Measurements from ENCODE around the gene KLHL2.
"Not testable (repeated sequence)": the region's sequence is repeated elsewhere in the genome, so short reads cannot be mapped to it uniquely, and the experiment has no call there.

The KLHL2 gene

DNA sequence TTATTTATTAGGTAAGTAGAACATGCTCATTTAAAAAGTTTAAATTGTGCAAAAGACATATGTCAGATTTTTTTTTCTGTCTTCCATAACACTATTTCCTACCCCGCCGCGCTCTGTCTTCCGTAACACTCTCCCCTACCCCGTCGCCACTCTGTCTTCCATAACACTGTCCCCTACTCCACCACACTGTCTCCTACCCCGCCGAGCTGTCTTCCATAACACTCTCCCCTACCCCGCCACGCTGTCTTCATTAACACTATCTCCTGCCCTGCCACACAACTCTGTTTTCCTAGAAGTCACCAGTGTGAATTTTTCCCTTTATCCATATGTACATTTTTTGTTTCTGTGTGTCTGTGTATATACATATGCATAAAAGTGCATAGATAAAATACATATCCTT, 124.5 kb downstream of the KLHL2 start:
- DNase-seq: no peak

DNA sequence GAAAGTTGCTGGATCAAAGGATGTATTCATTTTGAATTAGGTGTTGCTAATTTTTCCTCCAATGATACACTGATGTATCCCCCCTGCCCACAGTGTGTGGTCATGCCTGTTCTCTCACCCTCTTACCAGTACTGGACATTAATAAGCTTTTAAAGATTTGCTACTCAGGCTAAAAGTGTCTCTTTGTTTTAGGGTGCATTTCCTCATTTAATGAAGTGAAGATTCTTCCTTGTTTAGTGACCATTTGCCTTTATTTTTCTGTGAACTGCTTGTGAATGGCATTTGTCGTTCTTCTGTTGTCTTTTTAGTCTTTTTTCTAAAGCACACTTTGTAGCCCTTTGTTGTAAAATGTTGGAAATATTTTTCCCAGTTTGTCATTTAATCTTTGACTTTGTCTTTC, 125.1 kb downstream of the KLHL2 start:
- DNase-seq: no peak

DNA sequence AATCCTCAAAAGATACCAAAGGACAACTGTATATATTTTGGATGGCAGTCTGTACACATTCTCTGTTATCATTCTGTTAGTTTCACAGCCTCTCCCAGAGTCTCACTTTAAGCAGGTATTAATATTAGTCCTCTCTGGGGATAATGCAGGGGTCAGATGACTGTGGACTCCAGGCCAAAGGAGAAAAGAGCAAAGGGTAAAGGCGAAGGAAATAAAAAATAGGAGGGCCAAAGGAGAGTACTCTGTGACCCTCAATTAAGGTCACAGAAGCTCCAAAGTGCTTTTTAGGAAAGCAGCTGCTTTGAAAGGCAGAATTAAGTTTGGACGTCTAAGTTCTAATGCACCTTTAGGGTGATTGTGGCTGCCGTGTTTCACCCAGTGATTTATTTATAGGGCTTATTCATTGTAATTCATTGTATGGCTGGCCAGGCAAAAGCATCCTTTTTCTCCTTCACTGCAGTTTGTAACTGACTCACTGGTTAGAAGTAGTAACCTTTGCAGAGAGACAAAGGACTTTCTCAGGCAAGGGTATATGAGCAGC, 127.9 kb downstream of the KLHL2 start:
- DNase-seq: no peak

DNA sequence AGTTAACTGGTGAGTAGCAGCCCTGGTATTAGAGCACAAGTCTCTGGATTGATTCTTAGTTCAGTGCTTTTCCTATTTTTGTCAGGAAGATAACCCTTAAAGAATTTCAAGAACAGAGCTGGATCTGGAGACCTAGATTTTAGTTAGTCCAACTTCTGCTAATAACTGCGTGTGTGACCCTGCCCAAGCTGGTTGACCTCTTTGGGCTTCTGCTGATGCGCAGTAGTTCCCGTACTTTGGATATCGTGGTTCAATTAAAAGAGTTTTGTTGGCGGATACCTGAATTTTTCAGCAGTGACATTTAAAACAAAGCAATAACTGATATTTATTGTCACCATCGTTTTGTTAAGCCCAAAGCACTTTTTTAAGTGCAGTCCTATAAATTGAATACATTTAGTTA, 129.4 kb downstream of the KLHL2 start:
- DNase-seq: no peak

DNA sequence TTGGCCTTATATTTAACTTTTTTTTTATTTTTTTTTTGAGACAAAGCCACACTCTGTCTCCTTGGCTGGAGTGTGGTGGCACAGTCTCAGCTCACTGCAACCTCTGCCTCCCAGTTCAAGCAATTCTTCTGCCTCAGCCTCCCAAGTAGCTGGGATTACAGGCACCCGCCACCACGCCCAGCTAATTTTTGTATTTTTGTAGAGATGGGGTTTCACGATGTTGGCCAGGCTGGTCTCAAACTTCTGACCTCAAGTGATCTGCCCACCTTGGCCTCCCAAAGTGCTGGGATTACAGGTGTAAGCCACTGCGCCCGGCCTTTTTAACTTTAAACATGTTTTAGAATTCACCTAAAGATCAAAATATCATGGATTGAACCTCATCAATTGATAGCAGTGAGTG, 135.0 kb downstream of the KLHL2 start:
- not testable (repeated sequence) for DNase-seq

DNA sequence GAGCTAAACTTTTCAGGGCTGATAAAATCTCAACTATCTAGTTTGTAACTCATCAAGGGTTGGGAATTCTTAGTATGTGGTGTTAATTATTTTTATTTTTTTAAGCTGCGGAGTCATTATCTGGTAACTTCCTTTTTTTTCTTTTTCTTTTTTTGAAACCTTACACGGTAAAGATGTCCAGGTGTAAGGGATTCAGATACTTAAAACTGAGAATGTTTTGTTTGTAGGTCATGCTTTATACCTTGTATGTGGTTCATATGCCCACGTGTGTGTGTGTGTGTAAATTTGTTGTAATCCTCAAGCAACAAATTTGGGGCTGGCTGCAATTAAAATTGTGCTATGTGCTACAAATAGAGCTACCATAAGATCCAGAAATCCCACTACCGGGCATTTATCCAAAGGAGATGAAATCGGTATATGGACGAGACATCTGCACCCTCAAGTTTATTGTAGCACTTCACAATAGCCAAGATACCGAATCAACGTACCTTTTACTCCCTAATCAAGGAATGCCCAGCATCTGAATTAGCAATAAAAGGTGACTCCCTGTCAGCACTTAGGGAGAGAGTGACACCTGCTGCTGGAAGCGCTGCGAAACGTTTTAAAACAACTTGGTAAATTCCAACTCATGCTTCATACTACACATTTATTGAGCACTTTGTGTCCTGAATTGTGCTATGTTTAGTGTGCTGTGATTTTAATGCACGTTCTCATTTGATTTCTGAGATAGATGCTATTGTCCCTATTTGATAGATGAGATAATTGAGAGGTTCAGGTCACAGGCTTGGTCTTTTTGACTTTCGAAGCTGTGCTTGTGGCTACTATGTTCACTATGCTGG, 136.2 kb downstream of the KLHL2 start:
- DNase-seq: no peak

DNA sequence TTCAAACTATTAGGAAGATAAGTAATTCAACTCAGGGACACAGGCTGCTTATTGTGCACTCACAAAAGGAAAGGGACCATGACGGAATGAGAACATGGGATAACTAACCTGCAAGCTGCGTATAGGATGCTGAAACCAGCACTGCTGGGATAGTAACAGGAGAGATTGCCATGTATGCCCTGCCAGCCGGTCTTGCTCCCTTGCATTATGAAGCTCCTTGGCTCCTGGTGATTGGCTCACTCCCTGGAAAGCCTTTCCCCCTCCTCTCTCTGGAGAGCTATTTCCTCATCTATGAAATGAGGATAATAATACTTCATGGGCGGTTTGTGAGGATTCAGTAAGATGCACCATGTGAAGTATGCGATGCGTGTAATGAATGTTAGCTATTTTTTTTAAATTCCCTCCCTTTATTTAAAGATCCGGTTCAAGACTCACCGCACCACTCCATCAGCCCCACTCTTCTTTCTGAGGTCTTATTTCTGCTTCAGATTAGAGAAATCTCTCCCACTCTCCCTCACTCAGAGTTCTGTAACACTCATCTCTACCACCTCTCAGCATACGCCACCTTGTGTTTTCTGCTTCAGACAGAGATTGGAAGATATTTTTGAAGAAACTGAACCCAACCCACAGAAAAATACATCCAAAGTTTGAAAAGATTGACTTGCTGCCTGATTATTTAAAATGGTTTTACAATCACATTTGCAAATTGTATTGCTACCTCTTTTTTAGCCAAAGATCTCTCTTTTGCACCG, 138.5 kb downstream of the KLHL2 start:
- no peak for DNase-seq

DNA sequence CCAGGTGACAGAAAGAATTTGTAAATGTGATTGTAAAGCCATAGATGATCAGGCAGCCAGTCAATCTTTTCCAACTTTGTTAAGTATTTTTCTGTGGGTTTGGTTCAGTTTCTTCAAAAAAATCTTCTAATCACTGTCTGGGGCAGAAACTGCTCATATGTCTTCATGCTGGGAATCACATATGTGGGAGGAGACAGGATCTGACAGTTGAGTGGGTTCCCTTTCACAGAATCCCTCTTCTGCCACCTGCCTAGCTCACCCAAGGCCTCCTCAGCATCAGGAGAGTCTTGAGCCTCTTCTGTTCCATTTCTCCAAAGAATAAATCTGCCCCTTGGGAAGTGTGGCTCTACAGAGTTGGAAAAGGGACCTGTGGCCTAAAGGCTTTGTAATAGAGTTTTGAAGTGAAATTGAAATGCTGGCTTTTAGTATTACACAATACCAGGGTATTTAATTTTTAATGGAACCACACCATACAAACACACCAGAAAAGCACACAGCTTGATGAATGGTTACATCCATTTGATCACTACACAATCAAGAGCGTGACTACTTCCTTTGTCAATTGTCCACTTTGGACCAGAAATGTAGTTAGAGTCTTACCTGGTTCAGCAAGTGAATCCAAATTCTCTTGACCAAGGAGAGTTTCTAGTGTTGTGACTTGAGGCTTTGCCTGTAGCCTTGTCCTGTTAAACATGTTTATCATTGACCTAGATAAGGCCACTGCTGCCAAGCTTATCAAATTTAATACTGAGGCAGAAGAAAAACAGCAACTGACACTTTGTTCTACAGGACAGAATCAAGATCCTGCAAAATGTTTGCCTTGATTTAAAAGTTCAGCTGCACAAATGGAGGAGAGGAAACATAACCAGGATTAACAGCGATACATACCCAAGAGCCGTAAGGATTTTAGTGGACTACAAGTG, 140.5 kb downstream of the KLHL2 start:
- no peak for DNase-seq

DNA sequence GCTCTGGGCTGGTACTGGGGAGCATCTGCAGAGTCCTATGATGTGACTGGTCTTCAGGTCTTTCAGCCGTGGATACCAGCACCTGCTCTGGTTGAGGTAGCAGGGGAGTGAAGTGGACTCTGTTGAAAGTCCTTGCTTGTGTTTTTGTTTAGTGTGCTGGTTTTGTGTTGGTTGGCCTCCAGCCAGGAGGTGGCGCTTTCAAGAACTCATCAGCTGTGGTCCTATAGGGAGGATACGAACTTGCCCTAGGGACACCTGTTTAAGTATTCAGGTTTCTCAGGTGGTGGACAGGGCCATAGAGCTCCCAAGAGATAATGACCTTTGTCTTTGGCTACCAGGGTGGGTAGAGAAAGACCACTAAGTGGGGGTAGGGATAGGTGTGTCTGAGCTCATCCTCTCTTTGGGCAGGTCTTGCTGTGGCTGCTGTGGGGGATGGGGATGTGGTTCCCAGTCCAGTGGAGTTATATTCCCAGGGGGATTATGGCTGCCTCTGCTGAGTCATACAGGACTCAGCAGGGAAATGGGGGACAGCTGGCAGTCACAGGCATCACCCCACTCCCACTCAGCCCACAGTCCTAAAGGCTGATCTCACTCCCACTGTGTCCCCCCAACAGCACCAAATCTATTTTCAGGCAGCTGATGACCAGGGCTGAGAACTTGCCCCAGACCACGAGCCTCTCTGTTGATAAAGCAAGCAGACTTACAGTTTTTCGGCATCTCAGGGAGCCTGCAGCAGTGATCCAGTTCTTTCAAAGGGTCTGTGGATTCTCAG, 144.2 kb downstream of the KLHL2 start:
- DNase-seq: no peak

DNA sequence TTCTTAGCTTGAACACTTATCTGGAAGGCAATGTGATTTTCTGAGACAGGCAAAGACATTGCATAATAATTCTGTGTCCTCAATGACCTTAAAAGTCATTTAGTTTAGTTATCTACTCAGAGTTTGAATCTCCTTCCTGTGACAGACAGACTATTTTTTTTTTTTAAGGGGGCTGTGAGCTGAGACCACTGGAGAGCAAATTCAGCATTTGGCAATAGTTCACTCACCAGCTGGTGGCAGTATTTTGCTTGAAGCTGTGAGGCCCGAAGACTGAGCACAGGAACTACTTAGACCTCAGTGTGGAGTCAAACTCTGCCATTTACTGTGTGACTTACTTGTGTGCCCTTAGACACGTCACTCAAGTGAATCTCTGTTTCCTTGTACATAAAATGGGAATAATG, 148.5 kb downstream of the KLHL2 start:
- DNase-seq: no peak

DNA sequence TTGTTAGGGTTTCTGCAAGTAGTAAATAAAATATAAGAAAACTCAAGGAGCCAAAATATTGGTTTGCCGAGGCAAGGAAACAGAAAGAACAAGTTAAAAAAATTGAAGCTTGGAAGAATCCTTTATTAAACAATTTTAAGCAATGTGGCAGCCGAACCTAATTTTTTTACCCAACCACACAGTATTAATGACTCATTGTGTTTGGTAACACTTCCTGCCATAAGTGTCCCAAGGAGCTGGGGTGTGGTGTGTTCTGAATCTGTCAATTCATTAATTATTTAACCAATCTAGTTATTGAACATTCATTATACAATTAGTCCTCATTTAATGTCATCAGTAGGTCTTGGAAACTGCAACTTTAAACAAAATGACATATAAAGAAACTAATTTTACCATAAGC, 152.1 kb downstream of the KLHL2 start:
- DNase-seq: no peak

DNA sequence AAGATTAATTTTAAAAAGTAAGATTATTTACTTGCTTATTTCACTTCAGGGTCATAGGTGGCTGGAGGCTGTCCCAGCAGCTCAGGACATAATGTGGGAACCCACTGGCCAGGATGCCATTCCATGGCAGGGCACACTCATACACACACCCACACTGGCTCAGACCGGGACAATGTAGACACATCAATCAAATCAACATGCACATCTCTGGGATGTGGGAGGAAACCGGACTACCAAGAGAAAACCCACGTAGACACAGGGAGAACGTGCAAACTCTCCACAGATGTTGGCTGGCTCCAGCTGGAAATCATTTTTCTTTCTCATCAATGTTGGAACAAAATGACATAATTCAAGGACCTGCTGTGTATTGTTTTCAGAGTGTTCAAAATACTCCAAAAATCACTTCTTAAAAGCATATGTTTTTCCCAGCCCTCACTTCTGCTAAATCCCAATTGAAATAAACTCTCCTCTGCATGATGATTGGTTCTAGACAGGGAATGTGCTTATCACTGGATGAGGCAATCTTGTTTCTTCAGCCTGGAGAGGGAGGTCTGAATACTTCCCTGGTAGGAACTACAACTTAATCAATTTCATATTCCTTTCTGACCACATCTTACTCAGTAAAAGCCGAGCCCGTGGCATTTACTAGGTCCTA, 152.8 kb downstream of the KLHL2 start:
- no peak for DNase-seq

DNA sequence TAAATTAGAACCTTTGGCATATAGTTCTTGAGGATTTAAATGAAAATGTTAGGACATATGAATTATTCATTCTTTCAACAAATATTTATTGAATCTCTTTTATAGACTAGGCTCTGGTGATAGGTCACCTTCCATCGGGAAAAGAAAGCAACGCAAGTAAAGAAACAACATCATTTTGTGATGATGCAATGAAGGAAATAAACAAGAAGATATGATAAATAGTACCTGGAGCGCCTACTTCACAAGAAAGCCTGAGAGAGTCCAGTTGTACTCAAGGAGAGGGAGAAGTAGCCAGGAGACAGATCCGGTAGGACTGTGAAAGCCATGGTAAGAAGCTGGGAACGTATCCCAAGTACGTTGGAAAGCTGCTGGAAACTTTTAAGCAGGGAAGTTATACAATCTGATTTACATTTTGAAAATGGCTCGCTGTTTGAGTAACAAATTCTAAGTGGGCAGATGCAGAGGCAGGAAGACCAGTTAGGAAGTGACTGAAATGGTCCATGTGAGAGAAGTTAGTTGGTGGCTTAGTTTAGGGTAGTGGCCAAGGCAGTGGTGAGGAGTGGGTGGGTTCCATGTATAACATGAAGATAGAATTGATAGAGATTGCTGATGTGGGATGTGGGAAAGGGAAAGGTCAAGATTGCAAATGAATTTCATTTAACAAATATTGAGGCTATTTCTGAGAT, 153.8 kb downstream of the KLHL2 start:
- DNase-seq: no peak

DNA sequence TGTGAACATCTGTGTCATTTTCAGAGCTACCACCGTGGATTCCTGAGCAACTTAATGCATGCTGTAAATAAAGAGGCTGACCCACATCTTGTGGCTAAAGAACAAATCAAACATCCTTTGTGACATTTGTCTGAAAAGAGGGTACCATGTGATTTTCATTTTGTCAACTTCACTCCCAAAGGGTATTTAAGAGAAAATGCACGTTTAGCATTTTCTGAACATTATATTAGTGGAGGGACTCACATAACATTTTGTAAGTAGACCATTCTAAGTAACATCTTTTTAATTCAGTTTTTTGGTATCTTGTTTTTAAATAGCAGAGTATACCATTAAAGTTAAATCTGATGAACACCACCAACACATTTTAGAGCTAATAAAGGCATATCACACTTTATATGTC, 154.4 kb downstream of the KLHL2 start:
- DNase-seq: no peak

DNA sequence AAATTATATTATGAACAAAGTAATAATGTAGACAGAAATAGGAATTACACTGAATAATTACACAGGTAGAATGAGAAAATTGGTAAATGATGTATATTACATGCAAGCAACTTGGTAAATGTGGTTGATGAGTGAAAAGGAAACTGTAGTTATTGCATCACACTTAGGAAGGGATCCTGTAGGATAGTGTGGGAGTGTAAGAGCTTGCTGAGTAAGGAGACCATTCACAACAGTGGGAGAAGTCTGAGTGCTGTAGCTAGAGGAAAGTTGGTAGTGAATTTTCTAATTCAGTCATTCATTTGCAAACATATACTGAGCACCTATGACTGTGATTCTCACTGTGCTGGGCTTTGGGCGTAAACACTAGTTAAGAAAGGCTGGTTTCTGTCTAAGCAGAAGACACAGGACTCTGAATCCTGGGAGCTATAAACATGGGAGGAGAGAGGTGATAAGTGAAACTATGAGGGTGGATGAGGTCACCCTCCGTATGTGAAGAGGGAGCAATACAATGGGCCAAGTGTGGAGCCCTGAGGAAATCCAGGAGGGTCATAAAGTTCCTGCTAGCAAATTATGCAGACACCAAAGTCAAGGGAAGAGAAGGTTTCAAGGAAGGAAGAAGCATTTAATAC, 157.2 kb downstream of the KLHL2 start:
- no peak for DNase-seq

DNA sequence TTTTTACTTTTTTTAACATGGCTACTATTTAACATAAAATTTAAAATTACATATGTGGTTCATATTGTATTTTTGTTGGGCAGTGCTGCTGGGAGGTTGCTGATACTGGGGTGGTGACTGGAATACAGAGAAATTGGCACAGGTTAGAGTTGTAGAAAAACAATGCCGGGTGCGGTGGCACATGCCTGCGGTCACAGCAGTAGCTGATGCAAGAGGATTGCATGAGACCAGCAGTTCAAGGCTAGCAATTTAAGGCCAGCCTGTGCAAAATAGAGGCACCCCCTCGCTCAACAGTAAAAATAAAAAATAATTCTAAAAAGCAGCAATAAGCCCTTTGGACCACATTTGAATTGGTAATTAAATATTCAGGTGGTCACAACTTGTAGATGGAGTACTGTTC, 159.7 kb downstream of the KLHL2 start:
- DNase-seq: no peak

DNA sequence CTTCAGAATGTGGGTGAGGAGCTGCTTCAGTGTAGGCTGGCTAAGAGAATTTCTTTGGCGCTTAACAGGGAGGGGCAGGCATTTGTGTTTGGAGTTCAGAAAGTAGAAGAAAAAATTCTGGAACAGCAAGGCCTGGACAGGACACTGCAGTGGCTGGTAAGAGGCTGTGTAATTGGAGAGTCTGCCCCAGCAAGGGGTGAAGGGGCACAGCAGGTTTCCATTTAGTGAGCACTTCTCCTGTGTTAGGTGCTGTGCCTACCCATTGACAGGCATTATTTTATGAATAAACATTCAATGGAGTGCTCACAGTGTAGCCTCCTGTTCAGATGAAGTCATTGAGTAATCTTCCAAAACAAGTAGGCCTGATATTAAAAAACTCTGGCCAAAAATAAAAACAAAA, 160.8 kb downstream of the KLHL2 start:
- DNase-seq: no peak

DNA sequence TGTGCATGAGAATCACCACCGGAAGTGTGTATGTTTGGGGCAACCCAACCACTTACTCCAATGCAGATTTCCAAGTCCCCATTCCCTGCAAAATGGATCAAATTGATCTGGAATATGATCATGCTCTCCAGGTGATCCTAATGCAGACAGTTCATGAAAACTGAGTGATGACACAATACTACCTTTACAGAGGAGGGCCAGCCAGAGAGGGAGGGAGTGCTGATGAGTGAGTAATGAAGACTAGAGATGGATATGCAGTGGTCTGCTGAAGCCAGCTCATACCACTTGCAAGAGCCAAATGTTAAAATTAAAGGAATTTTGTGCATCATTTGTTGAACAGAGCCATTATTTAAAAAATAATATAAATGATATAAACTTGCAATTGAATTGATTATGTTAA, 161.2 kb downstream of the KLHL2 start:
- DNase-seq: no peak

DNA sequence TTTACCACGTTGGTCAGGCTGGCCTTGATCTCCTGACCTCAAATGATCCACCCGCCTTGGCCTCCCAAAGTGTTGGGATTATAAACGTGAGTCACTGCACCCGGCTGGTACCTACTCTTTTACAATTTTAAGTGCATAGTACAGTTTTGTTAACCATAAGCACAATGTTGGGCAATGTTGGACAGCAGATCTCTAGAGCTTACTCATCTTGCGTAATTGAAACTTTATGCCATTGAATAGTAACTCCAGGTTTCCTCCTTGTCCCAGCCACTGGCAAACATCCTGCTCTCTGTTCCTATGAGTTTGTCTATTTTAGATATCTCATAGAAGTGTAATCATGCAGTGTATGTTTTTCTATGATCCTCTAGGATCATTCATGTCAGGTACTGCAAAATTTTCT, 162.2 kb downstream of the KLHL2 start:
- no peak for DNase-seq

DNA sequence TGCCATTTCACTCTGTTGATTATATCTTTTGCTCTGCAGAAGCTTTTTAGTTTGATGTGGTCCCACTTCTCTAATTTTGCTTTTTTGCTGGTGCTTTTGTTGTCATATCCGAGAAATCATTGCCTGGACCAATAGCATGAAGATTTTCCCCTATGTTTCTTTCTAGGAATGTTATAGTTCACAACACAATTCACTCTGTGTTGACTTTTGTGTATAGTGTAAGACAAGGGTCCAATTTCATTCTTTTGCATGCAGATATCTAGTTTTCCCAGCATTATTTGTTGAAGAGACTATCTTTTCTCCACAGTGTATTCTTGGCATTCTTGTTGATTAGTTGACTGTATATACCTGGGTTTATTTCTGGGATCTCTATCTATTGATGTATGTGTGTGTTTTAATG, 163.2 kb downstream of the KLHL2 start:
- no peak for DNase-seq
